HL-60/S4 treated with retinoic acid at 250 ng/mL for 4 days and 3 days (cell line): Measurements from ENCODE around the gene NANOS2.

Experiments
- in situ Hi-C: fragments of 300-500 bp; cut with MboI; formaldehyde crosslinking; loops from 2 replicates; pipeline ENCODE4 v1.7.0; 2022; ENCODE audit warnings: low sequenced_read_pairs

NANOS2 gene

DNA sequence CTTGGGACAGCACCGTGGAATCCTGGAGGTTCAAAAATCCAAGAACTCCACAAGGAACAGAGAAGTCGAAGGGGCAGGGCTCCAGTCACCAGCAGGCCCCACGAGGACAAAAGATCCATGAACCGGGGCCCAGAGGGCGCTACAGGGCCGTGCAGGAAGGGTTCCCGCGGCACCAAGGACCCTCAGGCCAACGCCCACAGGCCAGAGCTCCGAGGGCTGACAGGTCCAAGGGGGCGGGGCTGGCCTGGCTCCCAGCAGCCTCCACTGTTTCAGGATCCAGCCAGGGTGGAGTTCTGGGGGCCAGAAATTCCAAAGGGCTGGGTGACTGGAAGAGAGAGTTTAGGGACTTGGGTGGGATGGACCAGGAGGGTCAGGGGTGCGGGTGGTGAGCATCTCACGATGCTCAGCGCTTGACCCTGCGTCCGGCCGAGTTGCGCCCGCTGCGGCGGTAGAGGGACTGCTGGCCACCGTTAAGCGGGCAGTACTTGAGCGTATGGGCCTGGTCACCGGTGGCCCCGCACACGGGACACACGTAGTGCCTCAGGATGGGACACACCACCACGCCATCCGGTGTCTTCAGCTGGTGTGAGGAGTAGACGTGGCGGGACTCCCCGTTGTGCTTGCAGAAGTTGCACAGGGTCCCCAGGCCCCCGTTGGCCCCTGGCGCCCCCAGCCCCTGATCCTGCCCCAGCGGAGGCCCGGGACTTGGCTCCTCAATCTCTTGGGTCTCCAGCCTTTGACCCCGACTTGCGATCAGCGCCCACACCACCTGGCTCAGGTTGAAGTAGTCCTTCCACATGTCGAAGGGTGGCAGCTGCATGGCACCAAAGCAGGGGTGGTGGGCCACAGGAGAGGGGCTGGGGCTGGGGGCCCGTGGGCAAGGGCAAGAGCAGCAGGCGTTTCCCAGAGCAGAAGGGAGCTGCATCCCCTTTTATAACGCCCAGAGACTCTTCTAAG, at the start of gene NANOS2:
Gene NANOS2 (minus strand): TSS at position 905 of the 957 bp plus-strand sequence. CDS start 85 bp downstream, at position 820.
- in situ Hi-C loops: no loop called here

GRCh38 chr19:45962021-45962420, 47.4 kb upstream of the NANOS2 start:
- in situ Hi-C loops: no loop called here

GRCh38 chr19:45960595-45961235, 46.1 kb upstream of the NANOS2 start:
- in situ Hi-C loops: no loop called here

GRCh38 chr19:45959517-45960025, 45.0 kb upstream of the NANOS2 start:
- in situ Hi-C loops: no loop called here

DNA sequence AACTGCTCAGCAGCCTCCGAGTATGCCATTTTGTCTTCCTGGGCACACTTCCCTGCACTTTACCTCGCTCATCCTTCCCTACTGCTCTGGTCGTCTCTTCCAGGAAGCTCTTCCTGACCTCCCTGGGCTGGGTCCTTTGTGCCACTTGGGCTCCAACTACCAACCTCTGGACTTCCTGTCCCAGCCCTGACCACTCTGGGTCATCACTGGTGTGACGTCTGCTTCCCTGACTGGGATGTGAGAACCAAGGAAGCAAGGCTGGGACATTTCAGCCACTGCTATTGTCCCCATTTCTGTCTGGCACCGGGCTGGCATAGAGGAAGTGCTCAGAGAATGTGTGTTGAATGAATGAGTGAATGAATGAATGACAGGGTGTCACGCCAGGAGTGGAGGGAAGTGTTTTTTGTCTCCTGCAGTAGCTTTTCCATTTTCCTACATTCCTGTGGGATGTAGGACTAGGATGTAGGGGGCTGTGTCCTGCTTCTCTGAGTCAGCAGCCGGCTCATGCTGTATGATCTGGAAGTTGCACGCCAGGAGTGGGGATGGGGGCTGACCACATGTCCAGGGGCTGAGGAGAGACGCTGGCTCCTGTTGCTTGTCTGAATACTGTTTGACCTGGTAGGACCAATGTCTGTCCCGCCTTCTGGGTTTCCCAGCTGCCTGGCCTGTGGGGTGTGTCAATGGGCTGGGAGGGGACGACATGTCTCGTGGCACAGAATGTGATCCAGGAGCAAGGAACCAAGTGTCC, 44.4 kb upstream of the NANOS2 start:
- in situ Hi-C loops: no loop called here

DNA sequence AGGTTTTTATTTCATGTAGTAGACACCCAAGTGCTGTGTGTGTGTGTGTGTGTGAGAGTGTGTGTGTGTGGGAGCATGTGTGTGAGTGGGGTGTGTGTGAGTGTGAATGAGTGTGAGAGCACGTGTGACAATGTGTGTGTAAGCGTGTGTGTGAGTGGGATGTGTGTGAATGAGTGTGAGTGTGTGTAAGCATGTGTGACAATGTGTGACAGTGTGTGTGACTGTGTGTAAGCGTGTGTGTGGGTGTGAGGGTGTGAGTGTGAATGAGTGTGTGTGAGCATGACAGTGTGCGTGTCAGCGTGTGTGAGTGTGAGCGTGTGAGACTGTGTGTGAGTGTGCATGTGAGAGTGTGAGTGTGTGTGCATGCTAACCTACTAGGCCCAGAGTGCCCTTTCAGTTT, 43.7 kb upstream of the NANOS2 start:
- in situ Hi-C loops: no loop called here

GRCh38 chr19:45955905-45956608, 41.5 kb upstream of the NANOS2 start:
- in situ Hi-C loops: no loop called here

GRCh38 chr19:45954156-45954555, 39.6 kb upstream of the NANOS2 start:
- in situ Hi-C loops: no loop called here

DNA sequence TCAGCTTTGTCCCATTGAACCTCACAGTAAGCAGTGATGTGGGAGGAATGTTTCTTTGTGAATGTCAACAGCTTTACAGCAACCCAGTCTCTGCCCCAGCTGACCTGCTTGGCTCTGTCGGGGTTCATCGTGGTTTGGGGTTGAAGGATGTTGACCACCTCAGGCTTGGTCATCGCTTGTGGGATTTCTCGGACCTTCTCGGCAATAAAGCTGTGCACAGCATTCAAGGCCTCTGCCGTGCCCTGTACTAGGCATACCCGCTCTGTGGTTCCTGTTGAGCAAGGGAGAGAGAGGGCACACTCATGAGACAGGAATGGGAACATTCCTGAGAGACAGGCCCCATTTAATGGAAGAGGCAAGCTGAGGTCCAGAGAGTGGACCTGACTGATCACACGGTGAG, 39.1 kb upstream of the NANOS2 start:
- in situ Hi-C loops: no loop called here

GRCh38 chr19:45952686-45953505, 38.3 kb upstream of the NANOS2 start:
- in situ Hi-C loops: no loop called here

- in situ Hi-C loops: no loop called here
Observed at GRCh38 chr19:45952341-45952685, 37.7 kb upstream of the NANOS2 start.

GRCh38 chr19:45947926-45948325, 33.3 kb upstream of the NANOS2 start:
- in situ Hi-C loops: no loop called here

- in situ Hi-C loops: no loop called here
Observed at GRCh38 chr19:45940515-45940805, 25.9 kb upstream of the NANOS2 start.

- in situ Hi-C loops: no loop called here
Observed at GRCh38 chr19:45939792-45940514, 25.4 kb upstream of the NANOS2 start.

DNA sequence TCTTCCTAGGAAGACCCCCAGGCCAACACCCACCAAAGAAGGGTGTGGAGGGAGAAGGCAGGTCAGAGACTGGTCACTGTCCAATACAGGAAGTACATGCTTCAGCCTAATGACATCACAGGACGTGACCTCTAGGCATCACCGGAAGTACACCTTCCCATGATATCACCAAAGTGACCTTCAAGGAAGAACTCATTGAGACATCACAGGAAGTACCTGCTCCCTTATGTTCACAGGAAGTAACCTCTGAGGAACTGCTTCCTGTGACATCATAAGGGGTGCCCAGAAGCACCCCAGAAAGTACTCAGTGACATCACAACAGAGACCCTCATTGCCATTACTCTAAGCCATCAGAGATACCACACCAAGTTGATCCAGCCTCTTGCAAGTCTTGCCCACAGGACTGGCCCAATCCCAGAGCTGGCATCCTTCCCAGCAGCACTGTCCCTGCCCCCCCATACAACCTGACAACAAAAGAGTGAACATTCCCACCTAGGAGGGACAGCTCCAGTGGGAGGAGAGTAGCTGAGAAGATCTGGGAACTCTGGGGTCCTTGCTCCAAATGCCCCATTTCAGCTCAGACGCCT, 24.2 kb upstream of the NANOS2 start:
- in situ Hi-C loops: no loop called here

- in situ Hi-C loops: no loop called here
Observed at GRCh38 chr19:45935267-45935666, 20.7 kb upstream of the NANOS2 start.

- in situ Hi-C loops: no loop called here
Observed at GRCh38 chr19:45934551-45935230, 20.1 kb upstream of the NANOS2 start.

DNA sequence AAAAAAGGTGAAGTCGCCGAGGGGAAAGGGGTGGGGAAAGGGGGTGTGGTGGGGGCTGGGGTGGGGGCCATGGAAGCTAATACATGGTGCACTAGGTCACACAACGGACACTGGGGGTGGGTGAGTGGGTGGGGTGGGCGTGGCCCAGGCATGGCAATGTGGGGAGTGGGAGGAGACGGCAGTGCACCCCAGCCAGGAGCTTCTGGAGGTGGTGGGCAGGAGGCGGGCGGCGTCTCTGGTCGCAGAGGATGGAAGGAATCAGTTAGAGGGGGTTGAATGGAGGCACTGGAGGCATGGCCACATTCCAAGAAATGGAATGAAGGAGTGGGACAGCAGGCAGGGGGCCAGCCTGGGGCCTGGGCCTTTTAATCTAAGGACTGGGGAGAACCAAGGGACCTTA, 19.2 kb upstream of the NANOS2 start:
- in situ Hi-C loops: no loop called here
